Skin of body (tissue), 2 donors: ENCODE measurements around the gene DYNLT1. TPM values are rescaled to one million over a fixed set of nuclear protein-coding genes. Genes with fewer than 3 reads are reported as not detected.
"Not testable (repeated sequence)": the region's sequence is repeated elsewhere in the genome, so short reads cannot be mapped to it uniquely, and the experiment has no call there.

Source experiments
- DNase-seq: peaks from one replicate; lab custom pipeline; 2025; lab: John Stamatoyannopoulos, UW
- total RNA-seq: library from RNA; depleted of rRNA; stranded (reverse); fragments of >200 nt; gene quantifications from one replicate; pipeline ENCODE4 v1.2.3, GENCODE V29; 2014

DYNLT1 gene
- total RNA-seq, 1 donor from 2014 or later = 35.2 TPM

DNA sequence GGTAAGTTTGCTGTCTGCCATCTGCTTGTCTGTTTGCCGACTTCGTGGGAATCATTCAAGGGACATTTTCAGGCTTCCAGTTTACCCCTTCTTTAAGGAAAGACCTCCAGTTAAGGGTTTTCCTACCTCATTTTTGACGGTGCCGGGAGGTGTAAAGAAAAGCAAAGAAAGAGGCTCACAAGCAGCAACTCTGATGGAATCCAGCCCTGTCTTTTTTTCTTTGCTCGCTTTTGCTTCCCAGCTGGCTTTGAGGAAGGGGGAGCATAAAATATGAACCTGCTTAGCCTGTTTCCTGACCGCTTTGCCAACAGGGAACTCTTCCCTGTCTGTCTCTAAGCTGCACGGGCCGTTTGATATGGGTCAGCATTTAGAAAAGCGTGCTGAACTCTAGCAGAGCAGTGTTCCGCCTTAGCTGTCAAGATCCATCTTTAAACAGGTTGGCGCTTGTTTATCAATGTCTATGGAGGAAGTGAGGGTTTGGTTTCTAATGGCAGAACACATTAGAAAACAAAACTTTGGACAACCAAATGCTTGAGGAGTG lies 19.2 kb upstream of the DYNLT1 start:
- DNase-seq = peak; percentile 17

GRCh38 chr6:158662954-158663624 lies 18.5 kb upstream of the DYNLT1 start:
- DNase-seq = no peak

GRCh38 chr6:158662607-158662953 lies 18.0 kb upstream of the DYNLT1 start:
- DNase-seq = no peak

- no peak for DNase-seq
Measured at GRCh38 chr6:158661156-158661685, 16.7 kb upstream of the DYNLT1 start.

DNA sequence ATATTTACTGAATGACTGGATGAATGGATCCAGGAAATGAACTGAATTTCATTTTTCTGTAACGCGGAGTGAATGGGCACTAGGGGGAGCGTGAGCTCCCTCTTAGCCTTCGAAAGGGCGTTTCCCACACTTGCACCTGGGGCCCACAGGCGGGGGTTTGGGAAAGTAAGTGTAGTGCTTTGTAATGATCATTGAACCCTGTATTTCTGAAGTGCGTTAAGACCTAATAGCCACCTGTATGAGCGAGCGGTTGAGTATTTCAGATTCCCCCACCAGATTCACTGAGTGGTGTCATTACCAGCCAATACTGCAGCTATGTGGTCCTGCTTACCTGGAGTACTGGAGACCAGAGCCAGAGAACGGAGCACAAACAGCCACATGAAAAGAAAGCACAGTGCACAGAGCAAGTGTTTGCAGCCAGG lies 15.8 kb upstream of the DYNLT1 start:
- DNase-seq = no peak

DNA sequence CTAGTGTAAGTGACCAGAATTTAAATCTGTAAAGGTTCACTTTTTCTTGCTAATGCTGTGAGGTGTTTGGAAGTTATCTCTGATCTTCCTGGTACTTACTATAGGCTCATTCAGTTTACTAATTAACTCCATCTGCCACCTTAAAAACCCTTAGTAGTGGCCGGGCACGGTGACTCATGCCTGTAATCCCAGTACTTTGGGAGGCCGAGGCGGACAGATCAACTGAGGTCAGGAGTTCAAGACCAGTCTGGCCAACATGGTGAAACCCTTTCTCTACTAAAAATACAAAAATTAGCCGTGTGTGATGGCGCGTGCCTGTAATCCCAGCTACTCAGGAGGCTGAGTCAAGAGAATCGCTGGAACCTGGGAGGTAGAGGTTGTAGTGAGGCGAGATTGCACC lies 12.4 kb upstream of the DYNLT1 start:
- DNase-seq = not testable (repeated sequence)

DNA sequence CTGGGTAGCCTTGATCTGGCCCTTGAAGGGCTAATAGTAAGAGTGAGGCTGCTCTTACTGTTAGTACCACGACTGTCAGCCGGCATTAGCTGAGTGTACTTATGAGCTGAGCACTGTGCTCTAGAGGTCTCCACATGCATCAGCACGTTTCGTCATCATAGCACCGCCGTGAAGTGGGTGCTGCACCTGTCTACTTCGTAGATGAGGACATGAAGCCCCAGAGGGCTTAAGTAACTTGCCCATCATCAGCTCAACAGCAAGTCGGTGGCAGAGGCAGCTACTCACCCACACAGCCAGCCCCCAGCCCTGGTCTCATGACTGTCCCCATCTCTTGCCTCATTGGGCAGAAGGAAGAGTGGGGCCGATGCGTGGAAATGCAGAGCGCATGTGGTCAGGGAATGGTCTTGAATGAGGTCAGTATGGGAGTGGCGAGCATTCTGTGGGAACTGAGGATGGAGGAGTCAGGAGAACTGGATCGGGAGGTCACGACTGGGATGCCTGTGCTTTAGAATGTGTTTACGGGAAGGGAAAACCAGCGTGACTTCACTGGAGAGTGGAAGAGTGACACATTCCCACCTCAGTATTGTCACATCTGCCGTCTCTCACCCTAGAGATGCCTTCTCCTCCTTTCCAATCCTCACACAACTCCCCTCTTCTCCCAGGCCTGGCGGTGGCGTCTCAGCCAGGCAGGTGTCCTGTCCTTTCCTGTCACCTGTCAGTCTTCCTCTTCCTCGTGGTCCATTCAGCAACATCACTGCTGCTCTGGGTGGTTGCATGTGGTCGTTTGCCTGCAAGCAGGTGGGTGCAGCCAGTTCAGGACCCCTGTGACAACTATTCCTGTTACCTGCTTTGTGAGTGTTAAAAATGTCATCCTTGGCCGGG lies 11.3 kb upstream of the DYNLT1 start:
- DNase-seq = no peak

DNA sequence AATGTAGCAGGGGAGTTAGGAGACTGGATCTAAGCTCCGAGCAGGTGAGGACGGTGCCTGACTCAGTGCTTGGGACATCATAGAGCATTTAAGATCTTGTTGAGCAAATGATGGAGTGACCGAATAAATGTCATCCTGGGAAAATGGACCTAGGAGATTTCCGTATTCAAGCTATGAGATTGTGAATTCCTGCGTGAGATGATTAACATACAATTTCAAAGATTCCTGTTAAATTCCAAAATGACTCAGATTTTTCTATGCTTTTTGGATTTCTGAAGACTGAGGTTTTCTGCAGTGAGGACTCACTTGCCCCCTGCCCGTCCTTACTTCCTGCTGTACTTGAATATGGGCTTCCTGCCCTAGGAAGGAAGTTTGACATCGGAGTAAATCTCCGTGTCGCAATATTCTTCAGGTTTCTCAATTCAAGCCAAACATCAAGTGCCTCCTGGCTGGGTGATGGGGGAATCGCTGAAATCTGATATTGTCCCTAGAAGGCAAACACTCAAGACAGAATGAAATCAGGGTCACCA lies 10.5 kb upstream of the DYNLT1 start:
- no peak for DNase-seq

DNA sequence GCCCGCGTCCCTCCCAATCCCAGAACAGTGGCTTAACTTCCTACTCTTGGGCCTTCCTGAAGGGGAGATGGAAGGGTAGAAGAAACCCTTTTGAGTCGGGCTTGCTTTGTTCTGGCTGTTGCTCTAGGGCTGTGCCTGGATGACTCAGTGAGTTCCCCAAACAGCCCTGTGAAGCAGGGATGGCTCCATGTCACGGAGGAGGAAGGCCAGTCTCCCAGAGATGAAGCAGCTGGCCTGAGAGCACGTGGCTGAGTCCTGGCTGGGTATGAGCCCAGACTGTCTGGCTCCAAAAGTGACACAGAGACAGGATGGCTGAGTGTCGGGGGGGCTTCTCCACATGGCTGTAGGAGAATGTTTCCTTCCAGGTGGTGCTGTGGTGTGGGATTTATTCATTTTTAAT lies 10.0 kb upstream of the DYNLT1 start:
- no peak for DNase-seq

DNA sequence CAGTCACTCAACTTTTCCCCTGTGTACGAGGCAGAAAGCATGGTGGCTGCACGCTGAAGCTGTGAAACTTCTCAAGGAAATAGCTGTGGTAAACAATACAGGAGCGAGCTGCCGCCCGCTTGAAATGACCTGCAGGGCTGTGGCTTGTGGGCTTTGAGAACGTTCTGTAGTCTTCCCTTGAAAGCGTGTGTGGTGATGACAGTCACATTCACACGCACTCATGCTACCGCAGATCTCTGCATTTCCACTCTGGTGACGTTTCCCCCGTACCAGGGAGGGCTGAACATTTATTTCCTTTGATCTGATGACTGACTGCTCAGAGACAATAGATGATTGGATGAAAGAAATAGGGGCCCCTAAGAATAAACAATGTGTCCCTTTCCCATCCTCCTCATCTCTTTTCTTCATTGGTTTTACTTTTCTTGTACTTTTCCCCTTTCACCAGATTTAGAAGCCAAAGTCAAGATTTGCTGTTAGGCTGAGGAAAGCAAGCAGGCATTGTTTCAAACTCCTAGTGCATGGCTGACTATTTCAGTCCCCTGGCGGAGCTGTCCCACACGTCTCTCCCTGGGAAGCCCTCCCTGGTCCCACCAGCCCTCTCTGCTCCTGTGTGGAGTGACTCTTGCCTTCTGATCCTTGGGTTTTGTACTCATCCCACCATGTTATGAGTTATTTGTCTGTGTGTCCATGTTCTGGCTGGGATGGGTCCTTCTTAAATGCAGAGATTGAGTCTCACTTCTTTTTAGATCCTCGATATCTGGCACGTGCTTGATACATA lies 9.2 kb upstream of the DYNLT1 start:
- no peak for DNase-seq

- DNase-seq = not testable (repeated sequence)
Measured at GRCh38 chr6:158651981-158652737, 7.6 kb upstream of the DYNLT1 start.

DNA sequence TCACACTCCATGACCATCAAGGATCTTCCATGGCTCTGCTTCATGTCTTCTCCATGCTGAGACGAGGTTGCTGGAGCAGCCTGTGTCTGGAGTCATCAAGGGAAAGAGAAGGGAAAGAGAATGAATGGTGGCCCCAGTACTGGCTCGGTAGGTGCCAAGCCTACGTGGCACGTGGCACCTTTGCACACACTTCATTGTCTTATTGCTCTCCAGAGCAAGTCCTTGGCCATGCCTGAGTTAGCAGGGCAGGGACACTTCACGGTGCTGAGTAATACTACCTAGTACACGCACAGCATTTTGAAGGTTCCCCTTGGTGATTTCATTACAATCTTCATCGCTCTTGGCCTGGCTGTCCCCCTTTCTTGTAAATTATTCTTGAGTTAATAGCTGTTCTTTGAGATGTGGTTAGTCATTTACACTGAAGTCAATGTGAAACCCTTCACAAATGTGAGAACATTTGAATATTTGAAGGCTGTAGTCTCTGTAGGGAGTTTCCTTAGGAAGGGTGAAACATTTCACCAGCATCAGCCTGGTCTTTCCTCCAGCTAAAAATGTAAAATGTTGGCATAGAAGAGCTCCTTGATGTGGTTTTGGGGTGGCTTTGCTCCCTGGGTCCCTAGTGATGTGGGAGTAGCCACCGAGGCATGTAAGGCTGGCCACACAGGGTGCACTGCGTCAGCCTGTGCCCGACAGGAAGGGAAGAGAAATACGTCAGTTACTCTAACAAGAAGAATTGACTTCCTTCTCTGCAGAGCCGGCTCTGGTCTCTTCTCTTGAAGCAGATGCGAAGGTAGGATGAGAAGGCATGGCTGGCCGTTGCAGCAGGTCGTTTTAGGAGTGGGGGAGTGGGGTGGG lies 5.0 kb upstream of the DYNLT1 start, which contains the start of gene SYTL3:
TSS of gene SYTL3 (plus strand) at position 766 of the 855 bp plus-strand sequence. CDS start 13,215 bp downstream, outside the sequence.
- no peak for DNase-seq

GRCh38 chr6:158648682-158649131 lies 4.2 kb upstream of the DYNLT1 start:
- DNase-seq = no peak

GRCh38 chr6:158647501-158647900 lies 3.0 kb upstream of the DYNLT1 start:
- DNase-seq = no peak

DNA sequence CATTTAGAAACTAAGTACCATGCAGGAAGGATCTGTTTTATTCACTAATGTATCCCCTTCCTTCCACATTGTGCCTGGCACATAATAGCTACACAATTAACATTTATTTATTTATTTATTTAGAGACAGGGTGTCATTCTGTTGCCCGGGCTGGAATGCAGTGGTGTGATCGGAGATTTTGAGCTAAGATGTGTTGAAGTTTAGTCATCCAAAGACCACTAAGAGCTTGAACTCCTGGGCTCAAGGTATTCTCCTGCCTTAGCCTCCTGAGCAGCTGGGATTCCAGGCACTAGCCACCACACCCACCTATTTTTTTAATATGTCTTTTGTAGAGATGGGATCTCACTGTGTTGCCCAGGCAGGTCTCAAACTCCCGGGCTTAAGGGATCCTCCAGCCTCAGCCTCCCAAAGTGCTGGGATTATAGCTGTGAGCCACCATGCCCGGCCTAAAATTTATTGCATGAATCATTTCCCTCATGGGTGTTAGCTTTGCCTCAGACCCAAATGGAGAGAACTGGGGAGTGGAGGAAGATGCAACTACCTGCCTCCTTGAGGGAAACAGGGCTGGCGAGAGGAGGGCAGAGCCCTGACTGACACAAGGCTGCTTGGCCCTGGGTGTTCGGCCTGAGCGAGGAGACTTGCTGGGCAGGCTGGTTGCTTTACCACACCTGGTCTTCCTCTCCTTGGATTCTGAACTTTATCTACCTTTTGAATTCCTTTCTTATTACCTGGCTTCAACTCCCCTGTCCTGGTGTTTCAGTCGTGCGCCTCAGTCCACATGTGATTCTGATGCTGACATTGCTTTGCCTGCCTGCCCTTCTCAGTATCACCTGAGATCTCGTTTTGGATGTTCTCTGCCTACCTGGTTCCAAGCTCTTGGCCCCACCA lies 1.7 kb upstream of the DYNLT1 start:
- DNase-seq = no peak

- peak; percentile 70 for DNase-seq
Measured at GRCh38 chr6:158645064-158646022, 800 bp upstream of the DYNLT1 start.

GRCh38 chr6:158643836-158644230 lies 710 bp downstream of the DYNLT1 start:
- DNase-seq = no peak
